Panc1 (cell line): ENCODE results near the gene MCF2L2. TPM values are rescaled to one million over a fixed set of nuclear protein-coding genes. Genes with fewer than 3 reads are reported as not detected.

Experiments
- ATAC-seq: fragments of 200-7000 bp; cut with Tn5 transposase; 2 replicates; pipeline ENCODE4 v1.9.1; 2020; ENCODE audit warnings: mild to moderate bottlenecking, moderate library complexity
- BruUV-seq: library from RNA; stranded (reverse); fragments of 400-500 nt; replicated peaks from 2 replicates; lab custom pipeline; 2021; lab: Mats Ljungman, UMichigan
- CTCF ChIA-PET: fragments of 300-600 bp; sonication (Branson Sonifier 250); formaldehyde crosslinking; loops from one replicate; lab custom pipeline; 2022; ENCODE audit warnings: antibody characterized with exemption; lab: Charles Lee
- POLR2A ChIA-PET: fragments of 300-600 bp; sonication (Branson Sonifier 250); formaldehyde crosslinking; loops from one replicate; lab custom pipeline; 2022; ENCODE audit warnings: antibody characterized with exemption; lab: Charles Lee
- DNase-seq: peaks from one replicate; pipeline ENCODE4 v3.0.0-alpha.2; 2010; ENCODE audit warnings: low read depth, low spot score
- H3K27ac ChIP-seq: 2 replicates; pipeline ENCODE4 v1.5.1; 2011; ENCODE audit warnings: mild to moderate bottlenecking, low read length, inconsistent platforms
- H3K27me3 ChIP-seq: fragments of 200-500 bp; sonication (Bioruptor generic); 2 replicates; pipeline ENCODE4 v1.6.0; 2014; ENCODE audit warnings: low read length, inconsistent platforms; ENCODE audit not compliant: control insufficient read depth, insufficient read depth
- H3K36me3 ChIP-seq: fragments of 200-500 bp; sonication (Bioruptor generic); 2 replicates; pipeline ENCODE4 v1.5.1; 2014; ENCODE audit warnings: inconsistent platforms, mild to moderate bottlenecking, low read length, moderate library complexity; ENCODE audit not compliant: control insufficient read depth, insufficient read depth
- H3K4me1 ChIP-seq: 2 replicates; pipeline ENCODE4 v1.5.1; 2011; ENCODE audit warnings: inconsistent platforms, mild to moderate bottlenecking, low read length, moderate library complexity; ENCODE audit not compliant: control insufficient read depth, insufficient read depth
- H3K4me3 ChIP-seq, 2 experiments: 2 replicates each; pipeline ENCODE4 v1.5.1; 2011 to 2012; ENCODE audit warnings: low read depth in 2 of 2, low read length in 2 of 2, mild to moderate bottlenecking in 2 of 2, inconsistent platforms in 1 of 2, moderate library complexity in 1 of 2
- H3K9me3 ChIP-seq: fragments of 200-500 bp; sonication (Bioruptor generic); 2 replicates; pipeline ENCODE4 v1.5.1; 2014; ENCODE audit warnings: low read depth, mild to moderate bottlenecking, inconsistent platforms, low read length, moderate library complexity; ENCODE audit not compliant: control insufficient read depth, insufficient read depth
- CTCF ChIP-seq: fragments of 450-650 bp; IDR thresholded peaks from 2 replicates; pipeline ENCODE4 v1.5.1; 2017; ENCODE audit warnings: mild to moderate bottlenecking
- POLR2AphosphoS5 ChIP-seq: IDR thresholded peaks from 2 replicates; pipeline ENCODE4 v1.6.1; 2012; ENCODE audit warnings: mild to moderate bottlenecking, low read depth, low read length, moderate library complexity
- REST ChIP-seq, 2 experiments: IDR thresholded peaks; 2 replicates each; pipeline ENCODE4 v1.6.1; 2011 to 2012; ENCODE audit warnings: low read depth in 2 of 2, control low read depth in 1 of 2, low read length in 1 of 2, mild to moderate bottlenecking in 1 of 2, moderate library complexity in 1 of 2; ENCODE audit not compliant: insufficient read depth in 1 of 2
- SIN3A ChIP-seq: IDR thresholded peaks from 2 replicates; pipeline ENCODE4 v1.6.1; 2012; ENCODE audit warnings: low read depth, mild to moderate bottlenecking, low read length, moderate library complexity, borderline replicate concordance; ENCODE audit not compliant: insufficient read depth
- TCF7L2 ChIP-seq: IDR thresholded peaks from 2 replicates; pipeline ENCODE4 v1.6.1; 2011; ENCODE audit warnings: mild to moderate bottlenecking, low read depth, low read length, inconsistent platforms
- in situ Hi-C: cut with HindIII; loops from 2 replicates; pipeline ENCODE4 v1.10.0; 2016; ENCODE audit warnings: low sequenced_read_pairs, low pct_unique_long_range_greater_than_20kb
- intact Hi-C: fragments of 100-400 bp; cut with micrococcal nuclease; formaldehyde crosslinking; loops from one replicate; pipeline ENCODE4 v1.10.0; 2022; ENCODE audit not compliant: unreplicated experiment
- total RNA-seq: library from RNA; stranded (reverse); gene quantifications from one replicate; pipeline ENCODE4 v1.2.1, GENCODE V29; 2021; ENCODE audit not compliant: unreplicated experiment

The MCF2L2 gene
- total RNA-seq, 1 experiment from 2014 or later: 1.0 TPM

DNA sequence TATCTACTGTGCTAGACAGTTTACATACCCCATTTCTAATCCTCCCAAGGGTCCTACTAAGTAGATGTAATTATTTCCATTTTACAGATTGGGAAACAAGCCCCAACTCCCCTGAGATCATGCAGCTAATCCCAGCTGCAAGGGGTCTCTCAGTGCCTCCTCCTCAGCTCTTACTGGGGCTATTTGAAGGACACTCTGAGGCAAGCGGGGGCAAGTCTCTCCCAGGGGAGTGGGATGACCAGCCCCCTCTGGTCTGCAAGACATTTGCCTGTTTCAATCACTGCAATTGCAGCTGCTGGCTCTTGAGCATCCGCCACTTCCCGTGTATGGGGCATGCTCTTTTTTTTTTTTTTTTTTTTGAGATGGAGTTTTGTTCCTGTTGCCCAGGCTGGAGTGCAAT is 277.3 kb downstream of the MCF2L2 start:
- TF ChIP-seq CTCF: no peak
- TF ChIP-seq SIN3A: no peak
- TF ChIP-seq TCF7L2: no peak
- TF ChIP-seq POLR2AphosphoS5: no peak
- no peak for TF ChIP-seq REST (IDR thresholded peaks at IDR 0.05; ENCODE audit: insufficient read depth in 1 of 2, low read depth in 2 of 2, low read length in 1 of 2)
- ChIA-PET CTCF (no interaction called here), POLR2A (interaction anchor here (0.7 kb wide), 1 partner anchor 443 kb away, joined by 12 read pairs; no protein-coding TSS in a partner anchor)
- ATAC-seq (no peak), DNase-seq (no peak)
- Histone ChIP-seq H3K27me3 (no peaks in the 10 kb centered on the region), H3K9me3 (no peaks in the 10 kb centered on the region), H3K27ac (no peak overlapping the region), H3K36me3 (no peaks in the 10 kb centered on the region), H3K4me3 (no peak overlapping the region), H3K4me1 (no peaks in the 10 kb centered on the region)
- in situ Hi-C loops: no loop called here
- no TSS peak for BruUV-seq
- intact Hi-C loops: no loop called here

- BruUV-seq: no TSS peak
- no peak overlapping the region for H3K4me3 ChIP-seq
- ATAC-seq (no peak), DNase-seq (no peak)
- CTCF ChIA-PET: no interaction called here
- intact Hi-C loops (no loop called here), in situ Hi-C loops (no loop called here)
- POLR2A ChIA-PET: no interaction called here
- no peaks in the 10 kb centered on the region for H3K27me3 ChIP-seq
- H3K9me3 ChIP-seq: no peaks in the 10 kb centered on the region
- H3K27ac ChIP-seq: no peak overlapping the region
- TF ChIP-seq POLR2AphosphoS5 (no peak), TCF7L2 (no peak), REST (IDR thresholded peaks at IDR 0.05; ENCODE audit: insufficient read depth in 1 of 2, low read depth in 2 of 2, low read length in 1 of 2) (no peak), SIN3A (no peak), CTCF (no peak)
- no peaks in the 10 kb centered on the region for H3K4me1 ChIP-seq
- no peaks in the 10 kb centered on the region for H3K36me3 ChIP-seq
Measured at GRCh38 chr3:183149915-183150750, 278.3 kb downstream of the MCF2L2 start.
